ENCODE results near the gene EIF2B4.

EIF2B4 gene

GRCh38 chr2:27316655-27317412, 53.3 kb downstream of the EIF2B4 start:
- no peak for DNase-seq (ENCODE audit: extremely low read depth, insufficient read length)
- Histone ChIP-seq H3K36me3 (ENCODE audit: control insufficient read depth, insufficient read depth, low read length) (peaks cover 10% of the 10 kb centered on the region), H3K27me3 (replicated peaks; ENCODE audit: control insufficient read depth, insufficient read depth, low read length) (no peaks in the 10 kb centered on the region), H3K4me3 (replicated peaks; ENCODE audit: low read depth, low read length) (no peak overlapping the region)
- TF ChIP-seq CTCF (IDR thresholded peaks at IDR 0.05; ENCODE audit: insufficient read depth, low read length, poor library complexity, severe bottlenecking), result no peak

GRCh38 chr2:27315122-27315521, 55.0 kb downstream of the EIF2B4 start:
- DNase-seq (ENCODE audit: extremely low read depth, insufficient read length), result no peak
- TF ChIP-seq CTCF (IDR thresholded peaks at IDR 0.05; ENCODE audit: insufficient read depth, low read length, poor library complexity, severe bottlenecking), result no peak
- Histone ChIP-seq H3K27me3 (replicated peaks; ENCODE audit: control insufficient read depth, insufficient read depth, low read length) (no peaks in the 10 kb centered on the region), H3K4me3 (replicated peaks; ENCODE audit: low read depth, low read length) (no peak overlapping the region), H3K36me3 (ENCODE audit: control insufficient read depth, insufficient read depth, low read length) (peaks cover 12% of the 10 kb centered on the region)

GRCh38 chr2:27314709-27315108, 55.4 kb downstream of the EIF2B4 start:
- H3K4me3 ChIP-seq (replicated peaks; ENCODE audit: low read depth, low read length), result no peak overlapping the region
- peaks cover 14% of the 10 kb centered on the region for H3K36me3 ChIP-seq (ENCODE audit: control insufficient read depth, insufficient read depth, low read length)
- no peak for TF ChIP-seq CTCF (IDR thresholded peaks at IDR 0.05; ENCODE audit: insufficient read depth, low read length, poor library complexity, severe bottlenecking)
- H3K27me3 ChIP-seq (replicated peaks; ENCODE audit: control insufficient read depth, insufficient read depth, low read length), result no peaks in the 10 kb centered on the region
- DNase-seq (ENCODE audit: extremely low read depth, insufficient read length), result no peak

Measured in GM06990 (cell line).